B cell (primary cell): ENCODE measurements around the gene SYT11.

Experiments used
- EZH2 ChIP-seq: IDR thresholded peaks from 2 replicates; pipeline ENCODE4 v1.6.1; 2012; ENCODE audit warnings: borderline replicate concordance, low read depth, mild to moderate bottlenecking, moderate library complexity, low read length; ENCODE audit not compliant: insufficient read depth, poor library complexity, severe bottlenecking
- TF ChIP-seq, protein P1 (sequence below): fragments of 200-600 bp; IDR thresholded peaks from one replicate; pipeline ENCODE4 v1.8.0; 2022; ENCODE audit warnings: antibody characterized with exemption, mild to moderate bottlenecking

DNA sequence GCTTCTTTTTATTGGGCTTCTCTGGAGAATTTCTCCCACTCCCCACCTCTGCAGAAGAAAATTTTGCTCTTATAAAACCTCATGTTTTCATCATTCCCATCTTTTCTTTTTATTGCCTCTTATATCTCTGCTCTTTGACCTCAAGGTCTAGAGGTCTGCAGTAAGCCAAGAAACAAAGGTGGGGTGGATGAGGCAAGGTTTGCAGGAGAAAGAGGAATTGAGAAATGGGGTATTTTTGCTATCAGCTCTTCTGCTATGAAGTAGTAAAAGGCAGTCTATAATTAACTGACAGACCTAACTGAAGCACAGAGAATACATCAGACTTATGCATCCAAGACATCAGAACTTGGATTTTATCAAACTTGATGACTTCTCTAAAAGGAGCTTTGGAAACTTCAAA lies 22.9 kb downstream of the SYT11 start:
- TF ChIP-seq, protein P1, sequence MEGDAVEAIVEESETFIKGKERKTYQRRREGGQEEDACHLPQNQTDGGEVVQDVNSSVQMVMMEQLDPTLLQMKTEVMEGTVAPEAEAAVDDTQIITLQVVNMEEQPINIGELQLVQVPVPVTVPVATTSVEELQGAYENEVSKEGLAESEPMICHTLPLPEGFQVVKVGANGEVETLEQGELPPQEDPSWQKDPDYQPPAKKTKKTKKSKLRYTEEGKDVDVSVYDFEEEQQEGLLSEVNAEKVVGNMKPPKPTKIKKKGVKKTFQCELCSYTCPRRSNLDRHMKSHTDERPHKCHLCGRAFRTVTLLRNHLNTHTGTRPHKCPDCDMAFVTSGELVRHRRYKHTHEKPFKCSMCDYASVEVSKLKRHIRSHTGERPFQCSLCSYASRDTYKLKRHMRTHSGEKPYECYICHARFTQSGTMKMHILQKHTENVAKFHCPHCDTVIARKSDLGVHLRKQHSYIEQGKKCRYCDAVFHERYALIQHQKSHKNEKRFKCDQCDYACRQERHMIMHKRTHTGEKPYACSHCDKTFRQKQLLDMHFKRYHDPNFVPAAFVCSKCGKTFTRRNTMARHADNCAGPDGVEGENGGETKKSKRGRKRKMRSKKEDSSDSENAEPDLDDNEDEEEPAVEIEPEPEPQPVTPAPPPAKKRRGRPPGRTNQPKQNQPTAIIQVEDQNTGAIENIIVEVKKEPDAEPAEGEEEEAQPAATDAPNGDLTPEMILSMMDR, result no peak
- TF ChIP-seq EZH2, result no peak
